A549 (cell line): Measurements from ENCODE around the gene COPS9. TPM values are rescaled to one million over a fixed set of nuclear protein-coding genes. Genes with fewer than 3 reads are reported as not detected.

ENCODE experiments used
- ATAC-seq, 2 experiments: fragments of 200-7000 bp in 1 of 2; fragments of >200 bp in 1 of 2; cut with Nextera tagmentation in 1 of 2; cut with Tn5 transposase in 1 of 2; 3 replicates each; pipeline versions ENCODE4 v1.8.0 to v1.9.1; 2018 to 2020; ENCODE audit warnings: mild to moderate bottlenecking in 1 of 2, moderate library complexity in 1 of 2
- CTCF ChIA-PET: fragments of 300-600 bp; sonication (Branson Sonifier 250); formaldehyde crosslinking; extraction: SDS; loops from one replicate; lab custom pipeline; 2021; ENCODE audit warnings: antibody characterized with exemption, inconsistent platforms; lab: Yijun Ruan, JAX
- POLR2A ChIA-PET: fragments of 350-600 bp; formaldehyde crosslinking; extraction: SDS; loops from one replicate; lab custom pipeline; 2021; ENCODE audit warnings: antibody characterized with exemption, inconsistent platforms; lab: Yijun Ruan, JAX
- DNase-seq, 2 experiments: peaks; one replicate each; pipeline versions ENCODE4 v3.0.0 to v3.0.0-alpha.2; 2011 to 2016; ENCODE audit warnings: low read depth in 1 of 2, low spot score in 1 of 2
- FAIRE-seq: peaks from 2 replicates; lab custom pipeline; 2011; peaks lifted over from hg19 to GRCh38; lab: Jason Lieb, UNC
- H3K27ac ChIP-seq, 2 experiments: fragments of >200 bp; sonication (Bioruptor Twin); formaldehyde crosslinking; 3 replicates each; pipeline ENCODE4 v1.5.1; 2016 to 2017
- H3K4me1 ChIP-seq: fragments of >200 bp; sonication (Bioruptor Twin); formaldehyde crosslinking; 3 replicates; pipeline ENCODE4 v1.6.1; 2016
- H3K4me2 ChIP-seq: fragments of >200 bp; sonication (Bioruptor Twin); formaldehyde crosslinking; 3 replicates; pipeline ENCODE4 v1.6.1; 2016
- H3K4me3 ChIP-seq: fragments of >200 bp; sonication (Bioruptor Twin); formaldehyde crosslinking; 3 replicates; pipeline ENCODE4 v1.5.1; 2016
- H3K9me3 ChIP-seq: fragments of >200 bp; sonication (Bioruptor Twin); formaldehyde crosslinking; 3 replicates; pipeline ENCODE4 v1.6.1; 2016
- BHLHE40 ChIP-seq: IDR thresholded peaks from 2 replicates; pipeline ENCODE4 v1.6.1; 2012; ENCODE audit warnings: low read depth, low read length, inconsistent platforms
- CBX2 ChIP-seq: fragments of 200-600 bp; sonication (generic); IDR thresholded peaks from 2 replicates; pipeline ENCODE4 v1.6.1; 2016; ENCODE audit warnings: low read depth, mild to moderate bottlenecking, borderline replicate concordance
- CEBPB ChIP-seq, 2 experiments: fragments of >200 bp in 1 of 2; sonication (Bioruptor Twin) in 1 of 2; formaldehyde crosslinking in 1 of 2; IDR thresholded peaks; 2 replicates each; pipeline ENCODE4 v1.6.1; 2012 to 2016
- CHD2 ChIP-seq: fragments of 150-350 bp; IDR thresholded peaks from 2 replicates; pipeline ENCODE4 v1.6.1; 2014; ENCODE audit warnings: low read length; ENCODE audit not compliant: partially characterized antibody
- EHF ChIP-seq: fragments of 250-450 bp; sonication (Bioruptor Pico); IDR thresholded peaks from 2 replicates; pipeline ENCODE4 v1.5.0; 2020; ENCODE audit warnings: mild to moderate bottlenecking
- ESRRA ChIP-seq: fragments of 150-350 bp; IDR thresholded peaks from 2 replicates; pipeline ENCODE4 v1.6.1; 2014; ENCODE audit warnings: mild to moderate bottlenecking, low read length, borderline replicate concordance
- FOXS1 ChIP-seq: fragments of 250-450 bp; sonication (Bioruptor Pico); IDR thresholded peaks from 2 replicates; pipeline ENCODE4 v1.5.0; 2020; ENCODE audit warnings: mild to moderate bottlenecking, moderate library complexity
- HDAC2 ChIP-seq: fragments of 200-600 bp; sonication (generic); IDR thresholded peaks from 2 replicates; pipeline ENCODE4 v1.6.1; 2016
- HEYL ChIP-seq: fragments of 250-450 bp; sonication (Bioruptor Pico); IDR thresholded peaks from 2 replicates; pipeline ENCODE4 v1.8.0; 2021; ENCODE audit warnings: mild to moderate bottlenecking, moderate library complexity
- HOXA7 ChIP-seq: fragments of 250-450 bp; sonication (Bioruptor Pico); IDR thresholded peaks from 2 replicates; pipeline ENCODE4 v1.5.0; 2020; ENCODE audit warnings: mild to moderate bottlenecking, moderate library complexity
- NFE2L2 ChIP-seq: fragments of 150-350 bp; conservative IDR thresholded peaks from 2 replicates; pipeline ENCODE4 v1.6.1; 2014; ENCODE audit warnings: low read length
- NPAS2 ChIP-seq: fragments of 250-450 bp; sonication (Bioruptor Pico); IDR thresholded peaks from 2 replicates; pipeline ENCODE4 v1.8.0; 2022; ENCODE audit warnings: mild to moderate bottlenecking, moderate library complexity, borderline replicate concordance
- POLR2A ChIP-seq: IDR thresholded peaks from 2 replicates; pipeline ENCODE4 v1.6.1; 2012; ENCODE audit warnings: mild to moderate bottlenecking, low read length
- POLR2AphosphoS2 ChIP-seq: conservative IDR thresholded peaks from 2 replicates; pipeline ENCODE4 v1.6.1; 2012; ENCODE audit warnings: low read length, improper control_type of control experiment, inconsistent platforms
- RNF2 ChIP-seq: fragments of 200-600 bp; sonication (generic); IDR thresholded peaks from 2 replicates; pipeline ENCODE4 v1.6.1; 2016; ENCODE audit warnings: low read depth, mild to moderate bottlenecking, antibody characterized with exemption, moderate library complexity, borderline replicate concordance
- SMC3 ChIP-seq: fragments of >200 bp; sonication (Bioruptor Twin); formaldehyde crosslinking; IDR thresholded peaks from 3 replicates; pipeline ENCODE4 v1.6.1; 2018; ENCODE audit warnings: inconsistent platforms
- SREBF2 ChIP-seq: fragments of 450-650 bp; IDR thresholded peaks from 2 replicates; pipeline ENCODE4 v1.6.1; 2014; ENCODE audit warnings: mild to moderate bottlenecking, moderate library complexity
- TFCP2L1 ChIP-seq: fragments of 250-450 bp; sonication (Bioruptor Pico); IDR thresholded peaks from 2 replicates; pipeline ENCODE4 v1.5.0; 2021; ENCODE audit warnings: mild to moderate bottlenecking
- TP53 ChIP-seq: fragments of 250-450 bp; sonication (Bioruptor Pico); IDR thresholded peaks from 2 replicates; pipeline ENCODE4 v1.5.0; 2021; ENCODE audit warnings: mild to moderate bottlenecking, moderate library complexity
- ZC3H11A ChIP-seq: fragments of 450-650 bp; IDR thresholded peaks from 2 replicates; pipeline ENCODE4 v1.6.1; 2014; ENCODE audit warnings: antibody characterized with exemption, mild to moderate bottlenecking
- ZNF302 ChIP-seq: fragments of 250-450 bp; sonication (Bioruptor Pico); IDR thresholded peaks from 2 replicates; pipeline ENCODE4 v1.9.0; 2021; ENCODE audit warnings: inconsistent platforms, mild to moderate bottlenecking, moderate library complexity
- ZSCAN20 ChIP-seq: fragments of 250-450 bp; sonication (Bioruptor Pico); IDR thresholded peaks from 2 replicates; pipeline ENCODE4 v1.8.0; 2022; ENCODE audit warnings: mild to moderate bottlenecking, moderate library complexity
- WGBS: methylation state at CpG from one replicate; pipeline ENCODE4 v1.1.6; 2017; ENCODE audit errors: missing lambda C conversion rate; 5-methylcytosine and 5-hydroxymethylcytosine counted together
- polyA plus RNA-seq, 4 experiments: library from polyadenylated mRNA; depleted of rRNA in 3 of 4; stranded (reverse); fragments of >200 nt; fragmentation: RNase III in 1 of 4; extraction: RNeasy Plus Mini Kit Qiagen cat#74134 plus additional on column Dnase treatment in 1 of 4; gene quantifications; 2 replicates in 3 of 4; 3 replicates in 1 of 4; pipeline ENCODE4 v1.2.3, GENCODE V29; 2011 to 2017
- TF ChIP-seq, protein P1 (sequence below): fragments of 450-650 bp; IDR thresholded peaks from 2 replicates; pipeline ENCODE4 v1.6.1; 2014; ENCODE audit warnings: antibody characterized with exemption
- TF ChIP-seq, protein P2 (sequence below): fragments of 200-600 bp; sonication (generic); IDR thresholded peaks from 2 replicates; pipeline ENCODE4 v1.6.1; 2016; ENCODE audit warnings: antibody characterized with exemption, mild to moderate bottlenecking, moderate library complexity
- TF ChIP-seq, protein P3 (sequence below): fragments of >200 bp; sonication (Bioruptor Twin); formaldehyde crosslinking; IDR thresholded peaks from 2 replicates; pipeline ENCODE4 v1.6.1; 2016

The COPS9 gene
- polyA plus RNA-seq, 2 of the 4 experiments (the other 2 are of a cell fraction), result 321 to 356 TPM

DNA sequence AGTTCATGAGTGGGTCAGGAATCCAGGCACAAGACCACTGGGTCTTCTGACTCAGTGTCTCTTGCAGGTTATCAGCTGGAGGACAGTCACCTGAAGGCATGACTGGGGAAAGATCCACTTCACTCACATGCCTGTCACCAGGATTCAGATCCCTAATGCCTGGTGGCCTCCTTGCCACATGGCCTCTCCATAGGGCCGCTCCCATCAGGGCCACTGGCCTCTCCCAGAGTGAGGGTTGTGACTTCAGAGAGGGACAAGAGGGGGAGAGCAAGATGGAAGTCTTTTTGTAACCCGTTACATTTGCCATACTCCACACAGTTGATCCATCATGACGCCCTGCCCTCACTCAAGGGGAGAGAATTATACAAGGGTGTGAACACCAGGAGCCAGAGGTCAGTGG is 17.3 kb upstream of the COPS9 start:
- DNase-seq (no peak), FAIRE-seq (no peak), ATAC-seq (no peak)
- ChIA-PET CTCF (interaction anchor here (0.7 to 8.9 kb wide), 3 partner anchors 12 to 975 kb away, joined by 3 to 70 read pairs (median 3); partner anchors contain the start of gene OTOS), POLR2A (no interaction called here)
- no peak overlapping the region for H3K4me2 ChIP-seq
- no peak overlapping the region for H3K27ac ChIP-seq
- TF ChIP-seq HOXA7, result no peak
- no peak for TF ChIP-seq NPAS2 (CRISPR knock-in tag)
- no peak for TF ChIP-seq ESRRA
- no peak for TF ChIP-seq CBX2
- TF ChIP-seq, protein P1, sequence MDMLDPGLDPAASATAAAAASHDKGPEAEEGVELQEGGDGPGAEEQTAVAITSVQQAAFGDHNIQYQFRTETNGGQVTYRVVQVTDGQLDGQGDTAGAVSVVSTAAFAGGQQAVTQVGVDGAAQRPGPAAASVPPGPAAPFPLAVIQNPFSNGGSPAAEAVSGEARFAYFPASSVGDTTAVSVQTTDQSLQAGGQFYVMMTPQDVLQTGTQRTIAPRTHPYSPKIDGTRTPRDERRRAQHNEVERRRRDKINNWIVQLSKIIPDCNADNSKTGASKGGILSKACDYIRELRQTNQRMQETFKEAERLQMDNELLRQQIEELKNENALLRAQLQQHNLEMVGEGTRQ, result no peak
- TF ChIP-seq ZNF302 (CRISPR knock-in tag), result no peak
- TF ChIP-seq TP53 (CRISPR knock-in tag), result no peak
- TF ChIP-seq HEYL, result no peak
- TF ChIP-seq CEBPB (IDR thresholded peaks at IDR 0.05), result no peak
- TF ChIP-seq, protein P2, sequence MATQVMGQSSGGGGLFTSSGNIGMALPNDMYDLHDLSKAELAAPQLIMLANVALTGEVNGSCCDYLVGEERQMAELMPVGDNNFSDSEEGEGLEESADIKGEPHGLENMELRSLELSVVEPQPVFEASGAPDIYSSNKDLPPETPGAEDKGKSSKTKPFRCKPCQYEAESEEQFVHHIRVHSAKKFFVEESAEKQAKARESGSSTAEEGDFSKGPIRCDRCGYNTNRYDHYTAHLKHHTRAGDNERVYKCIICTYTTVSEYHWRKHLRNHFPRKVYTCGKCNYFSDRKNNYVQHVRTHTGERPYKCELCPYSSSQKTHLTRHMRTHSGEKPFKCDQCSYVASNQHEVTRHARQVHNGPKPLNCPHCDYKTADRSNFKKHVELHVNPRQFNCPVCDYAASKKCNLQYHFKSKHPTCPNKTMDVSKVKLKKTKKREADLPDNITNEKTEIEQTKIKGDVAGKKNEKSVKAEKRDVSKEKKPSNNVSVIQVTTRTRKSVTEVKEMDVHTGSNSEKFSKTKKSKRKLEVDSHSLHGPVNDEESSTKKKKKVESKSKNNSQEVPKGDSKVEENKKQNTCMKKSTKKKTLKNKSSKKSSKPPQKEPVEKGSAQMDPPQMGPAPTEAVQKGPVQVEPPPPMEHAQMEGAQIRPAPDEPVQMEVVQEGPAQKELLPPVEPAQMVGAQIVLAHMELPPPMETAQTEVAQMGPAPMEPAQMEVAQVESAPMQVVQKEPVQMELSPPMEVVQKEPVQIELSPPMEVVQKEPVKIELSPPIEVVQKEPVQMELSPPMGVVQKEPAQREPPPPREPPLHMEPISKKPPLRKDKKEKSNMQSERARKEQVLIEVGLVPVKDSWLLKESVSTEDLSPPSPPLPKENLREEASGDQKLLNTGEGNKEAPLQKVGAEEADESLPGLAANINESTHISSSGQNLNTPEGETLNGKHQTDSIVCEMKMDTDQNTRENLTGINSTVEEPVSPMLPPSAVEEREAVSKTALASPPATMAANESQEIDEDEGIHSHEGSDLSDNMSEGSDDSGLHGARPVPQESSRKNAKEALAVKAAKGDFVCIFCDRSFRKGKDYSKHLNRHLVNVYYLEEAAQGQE, result no peak
- peaks cover 13% of the 10 kb centered on the region for H3K9me3 ChIP-seq
- 0% methylated on average over 3 of the region's 3 CpGs for WGBS
- no peaks in the 10 kb centered on the region for H3K4me1 ChIP-seq
- no peak overlapping the region for H3K4me3 ChIP-seq

DNA sequence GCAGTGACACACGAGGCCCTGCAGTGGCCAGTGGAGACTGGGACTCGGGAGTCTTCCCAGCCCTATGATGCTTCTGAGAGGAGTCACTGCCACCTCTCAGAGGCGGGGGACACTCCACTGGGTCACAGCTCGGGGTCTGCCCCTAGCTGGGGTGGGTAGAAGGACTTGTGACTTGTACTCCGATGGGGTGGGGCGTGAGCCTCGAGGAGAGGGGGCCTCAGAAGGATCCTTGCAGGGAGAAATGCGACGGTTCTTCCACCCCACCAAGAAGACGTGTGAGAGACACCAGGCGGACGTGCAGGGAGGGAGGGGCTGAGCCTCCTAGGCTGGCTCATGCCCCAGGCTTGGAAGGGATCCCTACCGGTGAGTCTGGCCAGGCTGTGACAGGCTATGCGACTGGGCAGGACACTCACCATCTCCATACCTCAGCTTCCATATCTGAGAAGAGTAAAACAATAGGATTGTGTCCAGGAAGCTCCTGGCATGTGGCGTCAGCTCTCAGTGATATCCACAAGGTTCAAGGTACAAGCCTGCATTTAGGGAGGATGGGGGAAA is 15.4 kb upstream of the COPS9 start:
- no peak overlapping the region for H3K4me2 ChIP-seq
- no peak for TF ChIP-seq ESRRA
- TF ChIP-seq POLR2A, result no peak
- no peak for TF ChIP-seq NPAS2 (CRISPR knock-in tag)
- no peak for TF ChIP-seq FOXS1 (CRISPR knock-in tag)
- no peak for TF ChIP-seq SMC3
- no peak for TF ChIP-seq RNF2
- no peak for TF ChIP-seq TP53 (CRISPR knock-in tag)
- TF ChIP-seq NFE2L2, result no peak
- no peak for TF ChIP-seq EHF (CRISPR knock-in tag)
- TF ChIP-seq, protein P3, sequence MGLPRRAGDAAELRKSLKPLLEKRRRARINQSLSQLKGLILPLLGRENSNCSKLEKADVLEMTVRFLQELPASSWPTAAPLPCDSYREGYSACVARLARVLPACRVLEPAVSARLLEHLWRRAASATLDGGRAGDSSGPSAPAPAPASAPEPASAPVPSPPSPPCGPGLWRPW, result no peak
- TF ChIP-seq ZSCAN20 (CRISPR knock-in tag), result no peak
- no peak for TF ChIP-seq HDAC2
- TF ChIP-seq ZC3H11A, result no peak
- TF ChIP-seq POLR2AphosphoS2, result no peak
- no peak for TF ChIP-seq BHLHE40
- no peak for TF ChIP-seq TFCP2L1 (CRISPR knock-in tag)
- no peak for TF ChIP-seq SREBF2
- TF ChIP-seq CHD2, result no peak
- 34% methylated on average over 10 of the region's 15 CpGs for WGBS
- ChIA-PET POLR2A (no interaction called here), CTCF (interaction anchor here (0.8 to 8.9 kb wide), 10 partner anchors 9 to 287 kb away, joined by 3 to 70 read pairs (median 6); partner anchors contain the start of gene OTOS)
- no peak overlapping the region for H3K4me3 ChIP-seq
- ATAC-seq (no peak), FAIRE-seq (no peak), DNase-seq (no peak)
- no peak overlapping the region for H3K27ac ChIP-seq
- H3K9me3 ChIP-seq, result peaks cover 13% of the 10 kb centered on the region
- no peaks in the 10 kb centered on the region for H3K4me1 ChIP-seq
